Neural cell (in vitro differentiated cells): ENCODE measurements around the gene C1orf50. TPM values are rescaled to one million over a fixed set of nuclear protein-coding genes. Genes with fewer than 3 reads are reported as not detected.
"Not testable (repeated sequence)": the region's sequence is repeated elsewhere in the genome, so short reads cannot be mapped to it uniquely, and the experiment has no call there.

Experiments
- H2AFZ ChIP-seq: fragments of 200-600, 300-800 bp; sonication (generic), shearing (Covaris generic); 2 replicates; pipeline ENCODE4 v1.6.0; 2014; ENCODE audit warnings: low read depth, mild to moderate bottlenecking, antibody characterized with exemption, low read length, moderate library complexity
- H3F3A ChIP-seq: fragments of 200-600 bp; shearing (Covaris generic); 2 replicates; pipeline ENCODE4 v1.6.1; 2016; ENCODE audit warnings: mild to moderate bottlenecking, moderate library complexity, mixed read lengths, antibody characterized with exemption, low read length; ENCODE audit not compliant: insufficient read depth, poor library complexity, severe bottlenecking
- H3K27ac ChIP-seq: fragments of 200-600, 300-800 bp; sonication (generic), shearing (Covaris generic); 2 replicates; pipeline ENCODE4 v1.5.1; 2014; ENCODE audit warnings: mild to moderate bottlenecking, low read length, moderate library complexity
- H3K27me3 ChIP-seq: fragments of 300-800, 200-600 bp; sonication (generic), shearing (Covaris generic); 2 replicates; pipeline ENCODE4 v1.6.0; 2014; ENCODE audit warnings: mild to moderate bottlenecking, low read depth, low read length, moderate library complexity; ENCODE audit not compliant: insufficient read depth
- H3K36me3 ChIP-seq: fragments of 300-800, 200-600 bp; sonication (generic), shearing (Covaris generic); 2 replicates; pipeline ENCODE4 v1.5.1; 2014; ENCODE audit warnings: mild to moderate bottlenecking, antibody characterized with exemption, low read length, moderate library complexity; ENCODE audit not compliant: insufficient read depth
- H3K4me2 ChIP-seq: fragments of 300-800, 200-600 bp; sonication (generic), shearing (Covaris generic); 2 replicates; pipeline ENCODE4 v1.6.0; 2014; ENCODE audit warnings: mild to moderate bottlenecking, low read length
- H3K4me3 ChIP-seq: fragments of 300-800, 200-600 bp; sonication (generic), shearing (Covaris generic); 2 replicates; pipeline ENCODE4 v1.5.1; 2014; ENCODE audit warnings: mild to moderate bottlenecking, low read length, moderate library complexity
- H3K79me2 ChIP-seq: fragments of 200-600 bp; shearing (Covaris generic); replicated peaks from 2 replicates; pipeline ENCODE4 v1.6.0; 2014; ENCODE audit warnings: mild to moderate bottlenecking, low read length, moderate library complexity; ENCODE audit not compliant: insufficient read depth
- H3K9ac ChIP-seq: fragments of 300-800, 200-600 bp; sonication (generic), shearing (Covaris generic); 2 replicates; pipeline ENCODE4 v1.6.1; 2016; ENCODE audit warnings: mild to moderate bottlenecking, low read length, mixed read lengths
- H3K9me2 ChIP-seq: fragments of 200-600 bp; shearing (Covaris generic); 2 replicates; pipeline ENCODE4 v1.6.1; 2016; ENCODE audit warnings: mild to moderate bottlenecking, low read length, mixed read lengths; ENCODE audit not compliant: insufficient read depth
- H3K9me3 ChIP-seq: fragments of 200-600, 300-800 bp; sonication (generic), shearing (Covaris generic); 2 replicates; pipeline ENCODE4 v1.6.1; 2016; ENCODE audit warnings: mild to moderate bottlenecking, mixed run types, low read length, moderate library complexity, mixed read lengths
- H4K20me1 ChIP-seq: fragments of 200-600 bp; shearing (Covaris generic); 2 replicates; pipeline ENCODE4 v1.6.1; 2016; ENCODE audit warnings: mild to moderate bottlenecking, mixed run types; ENCODE audit not compliant: insufficient read depth
- CTCF ChIP-seq: fragments of 450-650 bp; IDR thresholded peaks from 2 replicates; pipeline ENCODE4 v1.5.1; 2014; ENCODE audit warnings: antibody characterized with exemption, mild to moderate bottlenecking, moderate library complexity; ENCODE audit not compliant: poor library complexity, severe bottlenecking
- EP300 ChIP-seq: fragments of 450-650 bp; conservative IDR thresholded peaks from 2 replicates; pipeline ENCODE4 v1.6.1; 2014; ENCODE audit warnings: antibody characterized with exemption, mild to moderate bottlenecking, moderate library complexity; ENCODE audit not compliant: poor library complexity, severe bottlenecking
- EZH2 ChIP-seq: fragments of 200-600, 300-800 bp; shearing (Covaris generic), sonication (generic); IDR thresholded peaks from 2 replicates; pipeline ENCODE4 v1.6.1; 2014; ENCODE audit warnings: antibody characterized with exemption, low read length, borderline replicate concordance, mild to moderate bottlenecking; ENCODE audit not compliant: insufficient read depth, poor library complexity, severe bottlenecking
- MXI1 ChIP-seq: fragments of 450-650 bp; conservative IDR thresholded peaks from 2 replicates; pipeline ENCODE4 v1.6.1; 2014; ENCODE audit warnings: antibody characterized with exemption, mild to moderate bottlenecking; ENCODE audit not compliant: poor library complexity, severe bottlenecking
- POLR2AphosphoS5 ChIP-seq: IDR thresholded peaks from 2 replicates; pipeline ENCODE4 v1.6.1; 2012
- RAD21 ChIP-seq: fragments of 450-650 bp; conservative IDR thresholded peaks from 2 replicates; pipeline ENCODE4 v1.6.1; 2014; ENCODE audit warnings: antibody characterized with exemption, mild to moderate bottlenecking, moderate library complexity
- SMC3 ChIP-seq: fragments of 450-650 bp; conservative IDR thresholded peaks from 2 replicates; pipeline ENCODE4 v1.6.1; 2014; ENCODE audit warnings: antibody characterized with exemption, mild to moderate bottlenecking, moderate library complexity; ENCODE audit not compliant: poor library complexity
- TAF1 ChIP-seq: IDR thresholded peaks from 2 replicates; pipeline ENCODE4 v1.6.1; 2012; ENCODE audit warnings: low read depth
- polyA plus RNA-seq: library from polyadenylated mRNA; depleted of rRNA; stranded (reverse); fragments of >200 nt; gene quantifications from 2 replicates; pipeline ENCODE4 v1.2.3, GENCODE V29; 2014

Gene C1orf50
- polyA plus RNA-seq, 1 donor from 2014 or later = 26.7 TPM

- Histone ChIP-seq H3K9ac (no peak overlapping the region), H3K9me2 (no peaks in the 10 kb centered on the region), H3K79me2 (no peaks in the 10 kb centered on the region), H3K27ac (no peak overlapping the region), H4K20me1 (no peaks in the 10 kb centered on the region), H3K9me3 (no peaks in the 10 kb centered on the region), H3K36me3 (no peaks in the 10 kb centered on the region), H3K4me3 (no peak overlapping the region), H3F3A (no peaks in the 10 kb centered on the region), H3K27me3 (no peaks in the 10 kb centered on the region), H3K4me2 (no peak overlapping the region), H2AFZ (no peak overlapping the region)
- no peak for TF ChIP-seq RAD21
- TF ChIP-seq EZH2 = no peak
- no peak for TF ChIP-seq TAF1
- TF ChIP-seq SMC3 = no peak
- no peak for TF ChIP-seq MXI1
- TF ChIP-seq POLR2AphosphoS5 = no peak
- TF ChIP-seq CTCF = no peak
- no peak for TF ChIP-seq EP300
Measured at GRCh38 chr1:42721926-42722325, 45.1 kb upstream of the C1orf50 start.

- H3K27ac ChIP-seq, H3K36me3 ChIP-seq, H3K4me3 ChIP-seq, H4K20me1 ChIP-seq, H3K9me3 ChIP-seq, H3F3A ChIP-seq, H3K9me2 ChIP-seq, H3K79me2 ChIP-seq, H2AFZ ChIP-seq, H3K4me2 ChIP-seq, H3K27me3 ChIP-seq, H3K9ac ChIP-seq: not testable (repeated sequence)
Measured at GRCh38 chr1:42722403-42722802, 44.6 kb upstream of the C1orf50 start.

- Histone ChIP-seq H3F3A (no peaks in the 10 kb centered on the region), H2AFZ (no peak overlapping the region), H3K27ac (no peak overlapping the region), H3K9me2 (no peaks in the 10 kb centered on the region), H4K20me1 (no peaks in the 10 kb centered on the region), H3K27me3 (no peaks in the 10 kb centered on the region), H3K9me3 (no peaks in the 10 kb centered on the region), H3K79me2 (no peaks in the 10 kb centered on the region), H3K4me2 (no peak overlapping the region), H3K36me3 (no peaks in the 10 kb centered on the region), H3K4me3 (no peak overlapping the region), H3K9ac (no peak overlapping the region)
- TF ChIP-seq EP300 (no peak), EZH2 (no peak), MXI1 (no peak), SMC3 (no peak)
Measured at GRCh38 chr1:42723511-42723910, 43.5 kb upstream of the C1orf50 start.

DNA sequence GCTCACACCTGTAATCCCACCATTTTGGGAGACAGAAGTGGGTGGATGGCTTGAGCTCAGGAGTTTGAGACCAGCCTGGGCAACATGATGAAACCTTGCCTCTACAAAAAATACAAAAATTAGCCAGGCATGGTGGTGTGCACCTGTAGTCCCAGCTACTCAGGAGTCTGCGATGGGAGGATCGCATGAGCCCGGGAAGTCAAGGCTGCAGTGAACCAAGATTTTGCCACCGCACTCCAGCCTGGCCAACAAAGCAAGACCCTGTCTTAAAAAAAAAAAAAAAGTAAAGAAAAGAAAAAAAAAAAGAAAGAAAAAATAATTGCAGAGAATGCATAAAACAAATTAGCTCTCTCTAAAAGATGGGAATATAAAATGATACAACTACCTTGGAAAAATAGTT, 41.2 kb upstream of the C1orf50 start:
- not testable (repeated sequence) for H3K9me3 ChIP-seq, H3K79me2 ChIP-seq, H3K27ac ChIP-seq, H3K9me2 ChIP-seq, H4K20me1 ChIP-seq, H3K9ac ChIP-seq, H3K4me2 ChIP-seq, H3K36me3 ChIP-seq, H2AFZ ChIP-seq, H3K4me3 ChIP-seq, H3F3A ChIP-seq, H3K27me3 ChIP-seq
